SK-N-SH (cell line): ENCODE measurements around the gene LOX. TPM values are rescaled to one million over a fixed set of nuclear protein-coding genes. Genes with fewer than 3 reads are reported as not detected.

Experiments used
- CHD2 ChIP-seq: fragments of 150-350 bp; IDR thresholded peaks from 2 replicates; pipeline ENCODE4 v1.6.1; 2018; ENCODE audit warnings: low read length; ENCODE audit not compliant: partially characterized antibody
- CTCF ChIP-seq: fragments of 200-600 bp; sonication (generic); IDR thresholded peaks from 2 replicates; pipeline ENCODE4 v1.6.1; 2017; ENCODE audit warnings: antibody characterized with exemption, mild to moderate bottlenecking, moderate library complexity
- ELF1 ChIP-seq: IDR thresholded peaks from 2 replicates; pipeline ENCODE4 v1.4.0; 2012
- EP300 ChIP-seq, 2 experiments: IDR thresholded peaks; 2 replicates each; pipeline versions ENCODE4 v1.4.0 to v1.6.1; 2012; ENCODE audit warnings: borderline replicate concordance in 1 of 2, low read depth in 1 of 2, low read length in 1 of 2
- FOXM1 ChIP-seq: IDR thresholded peaks from 2 replicates; pipeline ENCODE4 v1.4.0; 2012; ENCODE audit warnings: low read depth, mild to moderate bottlenecking
- GABPA ChIP-seq: IDR thresholded peaks from 2 replicates; pipeline ENCODE4 v1.4.0; 2012; ENCODE audit warnings: low read depth, mild to moderate bottlenecking
- JUND ChIP-seq: IDR thresholded peaks from 2 replicates; pipeline ENCODE4 v1.4.0; 2012
- MEF2A ChIP-seq: IDR thresholded peaks from 2 replicates; pipeline ENCODE4 v1.4.0; 2012; ENCODE audit warnings: low read depth, borderline replicate concordance
- RAD21 ChIP-seq: IDR thresholded peaks from 2 replicates; pipeline ENCODE4 v1.6.1; 2012; ENCODE audit warnings: mild to moderate bottlenecking, low read length
- RCOR1 ChIP-seq: fragments of 150-350 bp; IDR thresholded peaks from 2 replicates; pipeline ENCODE4 v1.6.1; 2017; ENCODE audit warnings: antibody characterized with exemption, low read length
- RFX5 ChIP-seq: IDR thresholded peaks from 2 replicates; pipeline ENCODE4 v1.6.1; 2012; ENCODE audit warnings: mild to moderate bottlenecking, improper control_type of control experiment, low read length
- RXRA ChIP-seq: IDR thresholded peaks from 2 replicates; pipeline ENCODE4 v1.4.0; 2012; ENCODE audit warnings: low read depth, mild to moderate bottlenecking, borderline replicate concordance
- SIN3A ChIP-seq: IDR thresholded peaks from 2 replicates; pipeline ENCODE4 v1.6.1; 2012; ENCODE audit warnings: low read depth, mild to moderate bottlenecking, low read length, moderate library complexity, borderline replicate concordance
- SMC3 ChIP-seq: IDR thresholded peaks from 2 replicates; pipeline ENCODE4 v1.6.1; 2012; ENCODE audit warnings: low read depth, low read length, improper control_type of control experiment
- TAF1 ChIP-seq: IDR thresholded peaks from 2 replicates; pipeline ENCODE4 v1.6.1; 2012; ENCODE audit warnings: low read depth, mild to moderate bottlenecking, low read length, moderate library complexity, borderline replicate concordance
- TCF12 ChIP-seq: IDR thresholded peaks from 2 replicates; pipeline ENCODE4 v1.4.0; 2012
- TEAD4 ChIP-seq: IDR thresholded peaks from 2 replicates; pipeline ENCODE4 v1.4.0; 2012; ENCODE audit warnings: mild to moderate bottlenecking, borderline replicate concordance; ENCODE audit not compliant: insufficient read depth
- USF2 ChIP-seq: fragments of 150-350 bp; IDR thresholded peaks from 2 replicates; pipeline ENCODE4 v1.6.1; 2017; ENCODE audit warnings: antibody characterized with exemption, low read length, low read depth, borderline replicate concordance
- YY1 ChIP-seq: IDR thresholded peaks from 2 replicates; pipeline ENCODE4 v1.4.0; 2012; ENCODE audit warnings: low read depth, mild to moderate bottlenecking
- ZBTB33 ChIP-seq: IDR thresholded peaks from 2 replicates; pipeline ENCODE4 v1.4.0; 2012; ENCODE audit warnings: low read depth, borderline replicate concordance
- polyA plus RNA-seq, 3 experiments: library from polyadenylated mRNA; depleted of rRNA; stranded (reverse); fragments of >200 nt; gene quantifications; 2 replicates each; pipeline ENCODE4 v1.2.3, GENCODE V29; 2012
- TF ChIP-seq, protein P1 (sequence below): IDR thresholded peaks from 2 replicates; pipeline ENCODE4 v1.4.0; 2012; ENCODE audit warnings: low read depth
- TF ChIP-seq, protein P2 (sequence below): IDR thresholded peaks from 2 replicates; pipeline ENCODE4; 2012

Gene LOX
- polyA plus RNA-seq, 1 of the 3 experiments (the other 2 are of a cell fraction) = 36.3 TPM

GRCh38 chr5:122089096-122090013, 11.3 kb upstream of the LOX start (continued):
- TF ChIP-seq CHD2 = no peak
- no peak for TF ChIP-seq RAD21
- no peak for TF ChIP-seq RCOR1
- TF ChIP-seq TAF1 = no peak
- TF ChIP-seq FOXM1 = no peak
- peak in 1 of 2 experiments; percentile 62; a peak in 1 of 4 replicates for TF ChIP-seq EP300 (IDR thresholded peaks at IDR 0.05; ENCODE audit: borderline replicate concordance in 1 of 2, low read depth in 1 of 2, low read length in 1 of 2)
- TF ChIP-seq SMC3 = no peak
- TF ChIP-seq, protein P1, sequence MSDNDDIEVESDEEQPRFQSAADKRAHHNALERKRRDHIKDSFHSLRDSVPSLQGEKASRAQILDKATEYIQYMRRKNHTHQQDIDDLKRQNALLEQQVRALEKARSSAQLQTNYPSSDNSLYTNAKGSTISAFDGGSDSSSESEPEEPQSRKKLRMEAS = no peak
- peak; percentile 83 for TF ChIP-seq TCF12
- TF ChIP-seq SIN3A = no peak
- no peak for TF ChIP-seq CTCF
- peak; percentile 15; the same call in 1 of the 2 replicates for TF ChIP-seq RXRA
- TF ChIP-seq GABPA = no peak
- no peak for TF ChIP-seq TEAD4
- TF ChIP-seq ZBTB33 = no peak
- TF ChIP-seq, protein P2, sequence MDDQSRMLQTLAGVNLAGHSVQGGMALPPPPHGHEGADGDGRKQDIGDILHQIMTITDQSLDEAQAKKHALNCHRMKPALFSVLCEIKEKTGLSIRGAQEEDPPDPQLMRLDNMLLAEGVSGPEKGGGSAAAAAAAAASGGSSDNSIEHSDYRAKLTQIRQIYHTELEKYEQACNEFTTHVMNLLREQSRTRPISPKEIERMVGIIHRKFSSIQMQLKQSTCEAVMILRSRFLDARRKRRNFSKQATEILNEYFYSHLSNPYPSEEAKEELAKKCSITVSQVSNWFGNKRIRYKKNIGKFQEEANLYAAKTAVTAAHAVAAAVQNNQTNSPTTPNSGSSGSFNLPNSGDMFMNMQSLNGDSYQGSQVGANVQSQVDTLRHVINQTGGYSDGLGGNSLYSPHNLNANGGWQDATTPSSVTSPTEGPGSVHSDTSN = peak; percentile 23; the same call in 1 of the 2 replicates
- TF ChIP-seq RFX5 = no peak
- TF ChIP-seq YY1 = no peak
- no peak for TF ChIP-seq USF2
- peak; percentile 58; the same call in 1 of the 2 replicates for TF ChIP-seq JUND
- TF ChIP-seq ELF1 = no peak
- no peak for TF ChIP-seq MEF2A
